Liver (tissue), 9 donors: Measurements from ENCODE around the gene CFAP74. TPM values are rescaled to one million over a fixed set of nuclear protein-coding genes. Genes with fewer than 3 reads are reported as not detected.

Source experiments
- DNase-seq: peaks from one replicate; pipeline ENCODE4 v3.0.0-alpha.2; 2017; ENCODE audit warnings: low spot score
- H3K27ac ChIP-seq, 2 donors: one replicate each; pipeline ENCODE4 v1.7.0; 2013; ENCODE audit warnings: inconsistent platforms in 2 of 2, low read length in 2 of 2, control low read depth in 1 of 2, low read depth in 1 of 2, mild to moderate bottlenecking in 1 of 2
- H3K27me3 ChIP-seq, 4 donors: one replicate each; pipeline versions ENCODE4 v1.6.1 to v1.7.0; 2013; ENCODE audit warnings: low read length in 3 of 4, inconsistent platforms in 1 of 4, mild to moderate bottlenecking in 1 of 4, moderate library complexity in 1 of 4; ENCODE audit not compliant: control insufficient read depth in 4 of 4, insufficient read depth in 4 of 4
- H3K36me3 ChIP-seq, 4 donors: one replicate each; pipeline versions ENCODE4 v1.6.1 to v1.7.0; 2013; ENCODE audit warnings: low read length in 3 of 4, mild to moderate bottlenecking in 3 of 4, low read depth in 1 of 4, moderate library complexity in 1 of 4; ENCODE audit not compliant: control insufficient read depth in 4 of 4, insufficient read depth in 3 of 4
- H3K4me1 ChIP-seq, 4 donors: one replicate each; pipeline versions ENCODE4 v1.6.1 to v1.7.0; 2013; ENCODE audit warnings: low read length in 3 of 4, mild to moderate bottlenecking in 3 of 4, moderate library complexity in 1 of 4; ENCODE audit not compliant: control insufficient read depth in 4 of 4, insufficient read depth in 4 of 4
- H3K4me3 ChIP-seq, 3 donors: one replicate each; pipeline versions ENCODE4 v1.6.1 to v1.7.0; 2013; ENCODE audit warnings: low read length in 3 of 3, control low read depth in 1 of 3, low read depth in 1 of 3, mild to moderate bottlenecking in 1 of 3
- H3K9ac ChIP-seq, 2 donors: one replicate each; pipeline ENCODE4 v1.7.0; 2013; ENCODE audit warnings: low read length in 2 of 2, mild to moderate bottlenecking in 2 of 2, moderate library complexity in 2 of 2, control low read depth in 1 of 2, low read depth in 1 of 2
- H3K9me3 ChIP-seq, 4 donors: one replicate each; pipeline versions ENCODE4 v1.6.1 to v1.7.0; 2013; ENCODE audit warnings: low read length in 3 of 4; ENCODE audit not compliant: control insufficient read depth in 4 of 4
- EGR1 ChIP-seq, 2 donors: IDR thresholded peaks; 2 replicates each; pipeline ENCODE4 v1.6.1; 2016 to 2018; ENCODE audit warnings: antibody characterized with exemption in 2 of 2, low read depth in 2 of 2
- FOXA1 ChIP-seq: IDR thresholded peaks from 2 replicates; pipeline ENCODE4 v1.6.1; 2016; ENCODE audit warnings: antibody characterized with exemption
- FOXA2 ChIP-seq: IDR thresholded peaks from 2 replicates; pipeline ENCODE4 v1.6.1; 2016; ENCODE audit warnings: antibody characterized with exemption
- GABPA ChIP-seq, 2 donors: IDR thresholded peaks in 1 of 2; conservative IDR thresholded peaks in 1 of 2; 2 replicates each; pipeline ENCODE4 v1.6.1; 2016; ENCODE audit warnings: antibody characterized with exemption in 2 of 2, mild to moderate bottlenecking in 1 of 2, moderate library complexity in 1 of 2
- HNF4A ChIP-seq, 2 donors: conservative IDR thresholded peaks; 2 replicates each; pipeline ENCODE4 v1.6.1; 2016; ENCODE audit warnings: antibody characterized with exemption in 2 of 2, mild to moderate bottlenecking in 2 of 2
- JUND ChIP-seq, 2 donors: IDR thresholded peaks; 2 replicates each; pipeline ENCODE4 v1.6.1; 2016; ENCODE audit warnings: antibody characterized with exemption in 2 of 2
- RXRA ChIP-seq, 2 donors: IDR thresholded peaks; 2 replicates each; pipeline ENCODE4 v1.6.1; 2017 to 2018; ENCODE audit warnings: antibody characterized with exemption in 2 of 2, mild to moderate bottlenecking in 1 of 2
- SP1 ChIP-seq: IDR thresholded peaks from 2 replicates; pipeline ENCODE4 v1.6.1; 2018; ENCODE audit warnings: antibody characterized with exemption, mild to moderate bottlenecking
- YY1 ChIP-seq: IDR thresholded peaks from 2 replicates; pipeline ENCODE4 v1.6.1; 2016; ENCODE audit warnings: antibody characterized with exemption, mild to moderate bottlenecking
- WGBS: extraction: QIAGEN DNeasy Blood & Tissue Kit; methylation state at CpG from one replicate; pipeline ENCODE4 v1.1.7; 2013; 5-methylcytosine and 5-hydroxymethylcytosine counted together
- polyA plus RNA-seq, 2 donors: library from polyadenylated mRNA; stranded (reverse) in 1 of 2; unstranded in 1 of 2; fragments of 200-250 nt in 1 of 2; fragments of >200 nt in 1 of 2; fragmentation: Nextera tagmentation in 1 of 2; extraction: Ambion mirVana in 1 of 2; gene quantifications; one replicate each; pipeline versions ENCODE4 v1.2.1 to v1.2.3, GENCODE V29; 2013 to 2015
- total RNA-seq, 2 donors: library from RNA; depleted of rRNA; stranded (reverse); fragments of >200 nt; gene quantifications; one replicate each; pipeline ENCODE4 v1.2.3, GENCODE V29; 2014
- TF ChIP-seq, protein P1 (sequence below): IDR thresholded peaks from 2 replicates; pipeline ENCODE4 v1.6.1; 2016; ENCODE audit warnings: antibody characterized with exemption, mild to moderate bottlenecking
- TF ChIP-seq, protein P2 (sequence below): IDR thresholded peaks from 2 replicates; pipeline ENCODE4 v1.6.1; 2016; ENCODE audit warnings: antibody characterized with exemption
- TF ChIP-seq, protein P3 (sequence below): fragments of 150-350 bp; IDR thresholded peaks from 2 replicates; pipeline ENCODE4 v1.5.1; 2017; ENCODE audit warnings: improper control_type of control experiment, low read depth, low read length; ENCODE audit not compliant: missing input control
- TF ChIP-seq, protein P4 (sequence below): IDR thresholded peaks from 2 replicates; pipeline ENCODE4 v1.6.1; 2016; ENCODE audit warnings: antibody characterized with exemption
- TF ChIP-seq, protein P5 (sequence below): IDR thresholded peaks from 2 replicates; pipeline ENCODE4 v1.6.1; 2016; ENCODE audit warnings: antibody characterized with exemption
- donor health status: healthy.
- donor health status: healthy.
- donor health status: healthy.
- donor health status: healthy.
- donor health status: healthy.

The CFAP74 gene
- total and polyA plus RNA-seq, 4 donors, result under 0.01 to 0.31 TPM; not detected in 2

DNA sequence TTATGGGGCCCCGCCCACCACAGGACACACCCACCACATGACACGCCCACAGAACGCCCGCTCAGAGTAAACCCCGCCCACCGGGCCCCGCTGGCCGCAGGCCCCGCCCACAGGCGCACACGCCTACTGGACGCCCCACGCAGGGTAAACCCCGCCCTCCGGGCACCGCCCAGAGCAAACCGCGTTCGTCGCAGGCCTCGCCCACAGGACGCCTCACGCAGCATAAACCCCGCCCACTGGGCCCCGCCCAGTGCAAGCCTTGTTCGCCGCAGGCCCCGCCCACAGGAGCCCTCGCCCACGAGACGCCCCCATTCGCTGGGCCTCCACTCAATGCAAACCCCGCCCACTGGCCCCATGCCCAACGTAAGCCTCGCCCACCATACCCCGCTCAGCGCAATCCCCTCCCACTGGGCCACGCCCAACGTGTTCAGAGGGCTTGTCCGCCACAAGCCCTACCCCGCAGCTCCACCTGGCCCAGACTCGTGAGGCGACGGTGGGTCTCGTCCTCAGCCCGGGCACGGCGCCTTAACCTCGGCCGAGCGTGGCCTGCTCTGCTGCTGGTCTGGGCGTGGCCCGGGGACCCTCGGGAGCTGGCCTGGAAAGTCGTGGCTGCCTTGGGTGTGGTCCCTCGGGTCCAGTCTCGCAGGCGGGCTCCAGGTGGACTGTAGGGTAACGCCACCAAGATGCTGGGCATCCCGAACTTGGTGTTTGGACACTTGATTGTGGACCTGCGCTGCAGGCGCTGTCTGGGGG lies 84.1 kb downstream of the CFAP74 start:
- H3K4me1 ChIP-seq, result peaks cover 19 to 28% (median 23%) of the 10 kb centered on the region in 4 donors
- 20% methylated on average over 62 of the region's 62 CpGs for WGBS
- TF ChIP-seq, protein P1, sequence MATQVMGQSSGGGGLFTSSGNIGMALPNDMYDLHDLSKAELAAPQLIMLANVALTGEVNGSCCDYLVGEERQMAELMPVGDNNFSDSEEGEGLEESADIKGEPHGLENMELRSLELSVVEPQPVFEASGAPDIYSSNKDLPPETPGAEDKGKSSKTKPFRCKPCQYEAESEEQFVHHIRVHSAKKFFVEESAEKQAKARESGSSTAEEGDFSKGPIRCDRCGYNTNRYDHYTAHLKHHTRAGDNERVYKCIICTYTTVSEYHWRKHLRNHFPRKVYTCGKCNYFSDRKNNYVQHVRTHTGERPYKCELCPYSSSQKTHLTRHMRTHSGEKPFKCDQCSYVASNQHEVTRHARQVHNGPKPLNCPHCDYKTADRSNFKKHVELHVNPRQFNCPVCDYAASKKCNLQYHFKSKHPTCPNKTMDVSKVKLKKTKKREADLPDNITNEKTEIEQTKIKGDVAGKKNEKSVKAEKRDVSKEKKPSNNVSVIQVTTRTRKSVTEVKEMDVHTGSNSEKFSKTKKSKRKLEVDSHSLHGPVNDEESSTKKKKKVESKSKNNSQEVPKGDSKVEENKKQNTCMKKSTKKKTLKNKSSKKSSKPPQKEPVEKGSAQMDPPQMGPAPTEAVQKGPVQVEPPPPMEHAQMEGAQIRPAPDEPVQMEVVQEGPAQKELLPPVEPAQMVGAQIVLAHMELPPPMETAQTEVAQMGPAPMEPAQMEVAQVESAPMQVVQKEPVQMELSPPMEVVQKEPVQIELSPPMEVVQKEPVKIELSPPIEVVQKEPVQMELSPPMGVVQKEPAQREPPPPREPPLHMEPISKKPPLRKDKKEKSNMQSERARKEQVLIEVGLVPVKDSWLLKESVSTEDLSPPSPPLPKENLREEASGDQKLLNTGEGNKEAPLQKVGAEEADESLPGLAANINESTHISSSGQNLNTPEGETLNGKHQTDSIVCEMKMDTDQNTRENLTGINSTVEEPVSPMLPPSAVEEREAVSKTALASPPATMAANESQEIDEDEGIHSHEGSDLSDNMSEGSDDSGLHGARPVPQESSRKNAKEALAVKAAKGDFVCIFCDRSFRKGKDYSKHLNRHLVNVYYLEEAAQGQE, result peak; percentile 14
- TF ChIP-seq SP1 (peak; percentile 94), FOXA1 (no peak), YY1 (no peak)
- H3K27me3 ChIP-seq, result no peaks in the 10 kb centered on the region
- peak overlapping the region in 2 of 3 donors; percentile 13 to 56 for H3K4me3 ChIP-seq
- no peaks in the 10 kb centered on the region for H3K36me3 ChIP-seq
- H3K27ac ChIP-seq, result peak overlapping the region; percentile 2 to 25
- no peak overlapping the region for H3K9ac ChIP-seq
- DNase-seq, result peak; percentile 99
- no peaks in the 10 kb centered on the region for H3K9me3 ChIP-seq

DNA sequence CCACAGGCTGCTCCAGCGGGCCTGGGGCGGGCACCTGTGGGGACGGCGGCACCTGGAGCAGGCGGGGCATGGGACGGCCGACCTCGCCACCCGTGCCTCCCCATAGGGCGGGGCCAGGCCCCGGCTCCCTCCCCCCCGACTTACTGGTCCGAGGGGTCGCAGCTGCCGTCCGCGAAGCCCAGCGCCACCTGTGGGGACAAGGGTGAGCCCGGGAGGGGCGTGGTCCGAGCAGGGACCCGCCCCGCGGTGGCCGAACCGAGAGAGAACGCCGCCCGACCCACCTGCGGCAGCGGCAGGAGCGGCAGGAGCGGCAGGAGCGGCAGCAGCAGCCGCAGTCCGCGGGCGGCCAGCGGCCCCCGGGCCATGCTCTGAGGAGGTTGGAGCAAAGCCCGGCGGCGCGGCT lies 84.7 kb downstream of the CFAP74 start, which contains the start of gene TMEM52:
Gene TMEM52, minus strand, starts transcription at position 379 of the 403 bp plus-strand sequence. Its CDS starts 14 bp downstream, at position 365.
- peak within 1 kb of the TSS; percentile 2 to 46 for H3K27ac ChIP-seq

More for the DNA sequence above, 84.7 kb downstream of the CFAP74 start, which contains the start of gene TMEM52:
- Histone ChIP-seq H3K9ac (no peak within 1 kb of the TSS), H3K4me3 (peak within 1 kb of the TSS in 2 of 3 donors; percentile 13 to 56), H3K27me3 (no peaks in the 10 kb centered on the region), H3K4me1 (peaks cover 21 to 33% (median 26%) of the 10 kb centered on the region in 4 donors), H3K9me3 (no peaks in the 10 kb centered on the region), H3K36me3 (no peaks in the 10 kb centered on the region)
- WGBS, result 2% methylated on average over 44 of the region's 44 CpGs
- TF ChIP-seq HNF4A (conservative IDR thresholded peaks at IDR 0.05) (no peak), GABPA (IDR thresholded peaks at IDR 0.05 in 1 of 2, conservative IDR thresholded peaks at IDR 0.05 in 1 of 2) (no peak), RXRA (IDR thresholded peaks at IDR 0.05) (no peak), JUND (IDR thresholded peaks at IDR 0.05) (no peak), EGR1 (IDR thresholded peaks at IDR 0.05; ENCODE audit: low read depth in 2 of 2) (no peak), SP1 (no peak), FOXA1 (no peak), FOXA2 (no peak)
- TF ChIP-seq, protein P2, sequence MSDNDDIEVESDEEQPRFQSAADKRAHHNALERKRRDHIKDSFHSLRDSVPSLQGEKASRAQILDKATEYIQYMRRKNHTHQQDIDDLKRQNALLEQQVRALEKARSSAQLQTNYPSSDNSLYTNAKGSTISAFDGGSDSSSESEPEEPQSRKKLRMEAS, result no peak
- TF ChIP-seq, protein P3, sequence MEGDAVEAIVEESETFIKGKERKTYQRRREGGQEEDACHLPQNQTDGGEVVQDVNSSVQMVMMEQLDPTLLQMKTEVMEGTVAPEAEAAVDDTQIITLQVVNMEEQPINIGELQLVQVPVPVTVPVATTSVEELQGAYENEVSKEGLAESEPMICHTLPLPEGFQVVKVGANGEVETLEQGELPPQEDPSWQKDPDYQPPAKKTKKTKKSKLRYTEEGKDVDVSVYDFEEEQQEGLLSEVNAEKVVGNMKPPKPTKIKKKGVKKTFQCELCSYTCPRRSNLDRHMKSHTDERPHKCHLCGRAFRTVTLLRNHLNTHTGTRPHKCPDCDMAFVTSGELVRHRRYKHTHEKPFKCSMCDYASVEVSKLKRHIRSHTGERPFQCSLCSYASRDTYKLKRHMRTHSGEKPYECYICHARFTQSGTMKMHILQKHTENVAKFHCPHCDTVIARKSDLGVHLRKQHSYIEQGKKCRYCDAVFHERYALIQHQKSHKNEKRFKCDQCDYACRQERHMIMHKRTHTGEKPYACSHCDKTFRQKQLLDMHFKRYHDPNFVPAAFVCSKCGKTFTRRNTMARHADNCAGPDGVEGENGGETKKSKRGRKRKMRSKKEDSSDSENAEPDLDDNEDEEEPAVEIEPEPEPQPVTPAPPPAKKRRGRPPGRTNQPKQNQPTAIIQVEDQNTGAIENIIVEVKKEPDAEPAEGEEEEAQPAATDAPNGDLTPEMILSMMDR, result no peak
- TF ChIP-seq, protein P4, sequence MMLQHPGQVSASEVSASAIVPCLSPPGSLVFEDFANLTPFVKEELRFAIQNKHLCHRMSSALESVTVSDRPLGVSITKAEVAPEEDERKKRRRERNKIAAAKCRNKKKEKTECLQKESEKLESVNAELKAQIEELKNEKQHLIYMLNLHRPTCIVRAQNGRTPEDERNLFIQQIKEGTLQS, result no peak
- TF ChIP-seq, protein P5, sequence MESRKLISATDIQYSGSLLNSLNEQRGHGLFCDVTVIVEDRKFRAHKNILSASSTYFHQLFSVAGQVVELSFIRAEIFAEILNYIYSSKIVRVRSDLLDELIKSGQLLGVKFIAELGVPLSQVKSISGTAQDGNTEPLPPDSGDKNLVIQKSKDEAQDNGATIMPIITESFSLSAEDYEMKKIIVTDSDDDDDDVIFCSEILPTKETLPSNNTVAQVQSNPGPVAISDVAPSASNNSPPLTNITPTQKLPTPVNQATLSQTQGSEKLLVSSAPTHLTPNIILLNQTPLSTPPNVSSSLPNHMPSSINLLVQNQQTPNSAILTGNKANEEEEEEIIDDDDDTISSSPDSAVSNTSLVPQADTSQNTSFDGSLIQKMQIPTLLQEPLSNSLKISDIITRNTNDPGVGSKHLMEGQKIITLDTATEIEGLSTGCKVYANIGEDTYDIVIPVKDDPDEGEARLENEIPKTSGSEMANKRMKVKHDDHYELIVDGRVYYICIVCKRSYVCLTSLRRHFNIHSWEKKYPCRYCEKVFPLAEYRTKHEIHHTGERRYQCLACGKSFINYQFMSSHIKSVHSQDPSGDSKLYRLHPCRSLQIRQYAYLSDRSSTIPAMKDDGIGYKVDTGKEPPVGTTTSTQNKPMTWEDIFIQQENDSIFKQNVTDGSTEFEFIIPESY, result no peak
- DNase-seq, result no peak
